ENCODE results near the gene CACNA1D.

DNA sequence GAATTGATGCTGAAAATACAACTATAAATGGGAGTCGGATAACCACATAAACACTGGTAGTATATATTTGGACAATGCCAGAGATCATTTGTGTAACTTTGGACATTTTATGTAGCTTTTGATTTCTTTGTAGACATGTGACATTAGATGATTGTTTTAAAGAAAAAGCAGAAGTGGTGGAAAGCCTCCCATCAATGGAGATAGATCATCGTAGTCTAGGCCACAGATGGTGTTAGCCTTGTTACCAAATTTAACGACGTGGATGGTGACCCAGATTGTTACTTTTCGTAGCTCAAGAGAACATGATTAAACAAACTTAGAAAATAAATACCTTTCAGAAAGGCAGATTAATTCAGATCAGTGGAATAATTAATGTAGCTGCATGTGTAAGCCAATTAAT lies 8.8 kb downstream of the CACNA1D start:
- TF ChIP-seq CTCF (IDR thresholded peaks at IDR 0.05) (no peak), POLR2AphosphoS5 (IDR thresholded peaks at IDR 0.05) (no peak)
